Activated CD4-positive, alpha-beta T cell treated with anti-CD3 and anti-CD28 coated beads, Interleukin-10, Interleukin-2, amounts not matched to agents 100 ng/mL and 50 ng/mL, durations not matched to agents 16 hours and 8 hours (primary cell): ENCODE data around the gene KCNIP2.
A peak's percentile ranks its signal among the peaks of the same experiment; 100 is the strongest.

ENCODE experiments used
- DNase-seq: peaks from one replicate; pipeline ENCODE4 v3.0.0-alpha.2; 2020

KCNIP2 gene

GRCh38 chr10:101850749-101851148 lies 7.1 kb upstream of the KCNIP2 start:
- DNase-seq, result no peak

GRCh38 chr10:101848894-101849351 lies 5.3 kb upstream of the KCNIP2 start:
- DNase-seq, result no peak

DNA sequence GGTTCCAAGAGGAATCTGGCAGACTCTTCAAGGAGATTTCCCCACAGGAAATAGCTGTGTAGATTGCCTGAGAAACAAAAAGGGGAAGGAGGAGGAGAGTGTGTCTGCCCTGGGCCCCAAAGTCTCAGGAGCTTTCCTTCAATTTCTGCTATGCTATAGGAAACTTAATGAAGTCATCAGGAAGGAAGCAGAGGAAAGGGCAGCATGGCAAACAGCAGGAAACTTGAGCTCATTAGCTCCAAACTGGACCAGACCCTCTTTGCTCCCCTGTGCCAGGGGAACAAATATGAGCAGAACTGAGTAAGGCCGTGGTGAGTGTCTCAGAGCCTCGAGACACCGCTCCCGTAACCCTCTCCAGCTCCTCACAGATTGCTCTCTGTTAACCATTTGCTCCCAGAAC lies 4.8 kb upstream of the KCNIP2 start:
- no peak for DNase-seq

DNA sequence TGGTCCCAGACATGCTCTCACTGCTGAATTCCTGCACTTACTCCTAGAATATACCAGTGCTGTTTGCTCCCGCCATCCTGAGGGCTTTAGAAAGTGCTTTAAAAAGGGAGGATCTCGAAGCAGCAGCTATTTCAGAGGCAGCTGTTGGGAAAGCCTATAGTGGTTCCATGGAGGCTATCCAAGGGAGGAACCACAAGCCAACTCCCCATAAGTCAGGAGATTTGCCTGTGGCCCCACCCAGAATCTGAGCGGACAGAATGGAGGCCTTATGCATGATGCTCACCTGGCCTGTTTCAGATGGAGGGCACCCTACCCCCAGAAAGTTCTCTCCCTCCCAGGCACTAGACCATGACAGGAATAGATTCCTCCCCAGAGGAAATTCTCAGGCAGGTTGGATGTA lies 2.3 kb upstream of the KCNIP2 start:
- no peak for DNase-seq

DNA sequence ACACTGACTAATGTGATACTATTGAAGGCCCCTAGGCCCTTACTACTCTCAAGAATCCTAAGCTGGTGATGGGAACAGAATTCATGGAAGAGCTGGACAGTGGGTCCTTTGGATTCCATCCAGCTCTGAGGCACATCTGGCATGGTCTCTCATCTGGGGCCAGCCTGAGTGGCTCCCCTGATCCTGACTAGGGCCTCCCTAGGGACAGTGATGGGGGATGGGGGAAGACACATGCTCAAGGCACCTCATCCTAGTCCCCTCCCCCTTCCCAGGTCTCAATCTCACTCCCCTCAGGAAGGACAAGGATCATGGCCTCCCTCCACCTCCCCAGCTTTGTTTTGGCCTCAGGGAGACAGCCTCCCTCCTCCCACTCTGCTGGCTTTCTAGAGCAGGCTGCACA lies 1.8 kb downstream of the KCNIP2 start:
- DNase-seq, result no peak

GRCh38 chr10:101840741-101841453 lies 2.7 kb downstream of the KCNIP2 start:
- DNase-seq, result peak; percentile 88

DNA sequence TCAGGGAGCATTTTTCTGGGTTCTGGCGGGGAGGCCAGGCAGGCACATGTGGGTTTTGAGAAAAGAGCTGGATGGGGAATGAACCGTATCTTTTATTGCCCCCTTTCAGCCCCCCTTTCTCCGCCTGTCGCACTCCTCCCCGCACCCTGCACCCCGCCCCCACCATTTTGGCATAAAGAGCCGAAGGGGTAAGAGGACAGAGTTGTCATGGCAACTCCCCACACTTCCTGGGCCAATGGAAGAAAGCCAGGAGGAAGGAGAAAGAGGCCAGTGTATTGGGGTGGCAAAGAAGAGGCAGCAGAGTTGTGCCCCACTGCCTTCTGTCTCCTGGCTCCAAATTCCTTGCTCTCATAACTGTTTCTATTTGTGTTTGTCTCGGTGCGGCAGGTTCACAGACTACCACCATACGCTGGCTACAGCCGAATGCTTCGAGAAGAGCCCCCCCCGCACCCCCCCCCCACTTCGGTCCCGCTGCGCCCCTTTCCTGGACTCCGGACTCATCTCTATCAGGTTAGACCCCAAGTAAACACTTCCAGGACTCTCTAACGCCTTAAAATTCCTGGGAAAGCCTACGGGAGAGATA lies 3.4 kb downstream of the KCNIP2 start:
- peak; percentile 42 for DNase-seq

DNA sequence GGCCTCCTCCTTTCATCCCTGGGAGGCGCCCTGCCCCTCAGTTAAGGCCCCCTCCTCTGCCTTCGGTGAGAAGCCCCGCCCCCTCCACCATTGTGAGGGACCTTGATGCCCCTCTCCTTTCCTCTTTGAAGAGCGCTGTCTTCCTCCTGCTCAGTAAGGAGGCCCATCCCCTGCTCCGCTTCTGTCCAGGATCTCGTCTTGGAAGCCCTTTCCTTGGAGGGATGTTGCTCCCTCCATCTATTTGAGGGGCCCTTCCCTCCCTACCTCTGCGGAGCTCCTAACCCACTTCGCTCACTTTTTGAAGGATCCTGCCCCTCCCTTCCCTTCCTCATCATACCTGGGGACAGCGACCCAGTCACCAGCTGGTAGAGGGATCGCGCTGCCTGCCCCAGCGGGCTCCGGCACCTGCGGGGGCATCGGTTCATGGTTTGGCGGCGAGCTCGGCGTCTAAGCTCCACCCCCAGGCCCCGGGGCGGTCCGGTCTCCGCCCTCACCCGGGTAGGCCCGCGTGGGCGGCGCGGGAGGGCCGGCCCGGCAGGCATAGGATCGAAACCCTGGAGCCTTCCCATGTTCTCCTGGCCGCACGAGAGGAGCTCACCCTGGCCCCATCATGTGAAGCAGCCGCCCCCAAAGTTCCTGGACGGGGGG lies 4.1 kb downstream of the KCNIP2 start:
- peak; percentile 71 for DNase-seq

DNA sequence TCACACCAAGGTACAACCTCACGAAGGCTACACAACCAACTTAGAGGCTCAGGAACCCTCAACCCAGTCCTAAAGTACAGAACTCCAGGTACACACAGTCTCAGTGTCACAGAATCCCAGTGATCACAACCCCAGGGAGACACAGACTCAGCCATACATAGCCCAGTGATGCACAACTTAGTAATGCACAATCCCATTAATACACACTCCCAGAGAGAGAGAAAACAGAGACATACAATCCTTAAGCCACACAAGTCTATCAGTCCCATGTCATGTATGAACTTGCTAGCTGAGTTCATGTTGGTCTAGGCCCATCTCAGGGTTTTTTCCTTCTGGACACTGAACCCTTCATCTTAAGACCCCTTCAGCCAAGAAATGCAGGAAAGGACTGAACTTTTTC lies 4.6 kb downstream of the KCNIP2 start:
- no peak for DNase-seq

DNA sequence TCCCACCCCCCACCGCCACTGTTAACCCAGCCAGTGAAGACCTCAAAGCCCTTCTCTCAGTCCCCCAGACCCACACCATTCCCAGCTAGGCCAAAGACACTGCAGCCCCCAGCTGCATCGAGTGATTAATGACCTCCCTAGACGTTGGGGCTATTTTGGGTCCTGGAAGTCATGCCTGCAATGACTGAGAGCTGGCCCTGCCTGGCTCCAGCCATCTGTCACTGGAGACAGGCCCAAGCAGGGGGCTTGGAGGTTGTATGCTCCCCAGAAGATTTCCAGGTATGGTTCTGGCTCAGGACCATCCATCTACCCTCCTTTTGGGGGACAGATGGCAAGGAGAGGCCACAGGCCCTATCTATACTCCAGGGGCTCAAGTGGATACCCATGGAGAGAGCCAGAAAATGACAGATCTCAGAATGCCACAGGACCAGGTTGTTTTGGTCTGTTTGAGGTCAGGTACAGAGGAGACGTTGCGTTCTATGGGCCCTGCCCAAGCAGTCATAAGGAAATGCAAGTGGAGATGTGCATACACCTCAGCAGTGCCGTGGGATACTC lies 5.1 kb downstream of the KCNIP2 start:
- DNase-seq, result no peak

GRCh38 chr10:101837748-101838147 lies 5.9 kb downstream of the KCNIP2 start:
- no peak for DNase-seq

DNA sequence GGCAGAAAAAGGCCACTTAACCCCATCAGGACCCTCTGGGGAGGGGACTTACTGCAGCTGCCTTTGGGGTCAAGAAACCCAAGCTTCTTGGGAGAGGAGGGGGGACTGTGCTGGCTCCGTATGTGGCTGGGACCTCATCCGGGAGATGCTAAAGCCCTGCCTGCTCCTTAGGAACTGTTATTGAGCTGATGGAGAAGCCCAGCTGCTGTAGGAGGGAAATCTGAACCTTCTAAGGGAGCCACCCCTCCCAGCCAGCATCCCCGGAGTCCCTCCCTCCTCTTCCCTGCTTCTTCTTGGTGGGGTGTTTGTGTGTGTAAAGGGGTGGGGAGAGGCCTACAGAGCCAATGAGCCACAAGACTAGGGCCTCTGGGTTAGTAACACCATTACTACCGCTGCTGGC lies 8.2 kb downstream of the KCNIP2 start:
- DNase-seq, result no peak

DNA sequence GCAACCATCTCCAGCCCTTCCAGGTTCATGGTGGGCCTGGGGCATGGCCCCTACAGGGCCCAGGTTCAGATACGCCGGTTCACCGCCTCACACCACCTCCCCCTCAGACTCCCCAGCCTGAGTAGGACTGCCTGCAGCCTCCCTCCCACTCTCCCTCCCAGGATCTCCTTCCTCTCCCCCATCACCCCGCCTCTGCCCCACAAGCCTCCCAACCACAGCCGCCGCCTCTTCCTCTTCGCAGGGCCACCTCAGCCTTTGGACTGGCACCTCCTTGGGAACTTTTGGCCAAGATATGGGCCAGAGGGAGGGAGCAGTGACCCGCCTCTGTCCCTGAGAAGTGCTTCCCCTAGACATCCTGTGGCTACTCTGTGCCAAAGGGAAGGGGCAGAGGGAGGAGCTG lies 9.3 kb downstream of the KCNIP2 start:
- no peak for DNase-seq

- DNase-seq, result peak; percentile 26
Observed at GRCh38 chr10:101833466-101833865, 10.1 kb downstream of the KCNIP2 start.

- no peak for DNase-seq
Observed at GRCh38 chr10:101832325-101832771, 11.3 kb downstream of the KCNIP2 start.

DNA sequence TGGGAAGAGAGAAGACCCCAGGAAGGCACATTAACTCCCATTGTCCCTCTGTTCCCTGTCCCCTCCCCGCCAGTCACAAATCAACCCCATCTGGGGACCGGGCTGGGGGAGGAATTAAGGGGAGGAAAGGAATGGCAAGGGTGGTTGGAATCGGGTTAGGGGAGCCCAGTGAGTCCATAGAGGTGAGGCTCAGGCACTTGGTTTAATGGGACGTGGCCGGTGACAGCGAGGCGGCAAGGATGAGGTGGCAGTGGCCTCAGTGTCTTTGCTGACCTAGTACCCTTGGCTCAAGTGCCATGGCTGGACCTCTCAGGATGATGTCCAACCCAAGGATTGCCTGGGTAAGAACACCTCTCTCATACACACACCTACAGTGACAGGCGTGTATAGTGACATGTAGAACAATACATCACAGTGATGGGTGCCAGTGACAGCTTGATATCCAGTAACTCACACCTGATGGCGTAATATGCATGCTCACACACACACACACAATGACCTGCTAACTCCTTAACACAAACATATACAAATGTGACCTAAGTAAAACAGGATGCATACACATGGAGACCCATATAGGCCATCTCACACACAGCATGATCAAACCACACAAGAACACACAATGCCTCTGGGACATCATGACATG lies 12.3 kb downstream of the KCNIP2 start:
- DNase-seq, result no peak

GRCh38 chr10:101830322-101831168 lies 13.1 kb downstream of the KCNIP2 start:
- DNase-seq, result peak; percentile 93

- DNase-seq, result peak; percentile 72
Observed at GRCh38 chr10:101829561-101830315, 13.9 kb downstream of the KCNIP2 start.

DNA sequence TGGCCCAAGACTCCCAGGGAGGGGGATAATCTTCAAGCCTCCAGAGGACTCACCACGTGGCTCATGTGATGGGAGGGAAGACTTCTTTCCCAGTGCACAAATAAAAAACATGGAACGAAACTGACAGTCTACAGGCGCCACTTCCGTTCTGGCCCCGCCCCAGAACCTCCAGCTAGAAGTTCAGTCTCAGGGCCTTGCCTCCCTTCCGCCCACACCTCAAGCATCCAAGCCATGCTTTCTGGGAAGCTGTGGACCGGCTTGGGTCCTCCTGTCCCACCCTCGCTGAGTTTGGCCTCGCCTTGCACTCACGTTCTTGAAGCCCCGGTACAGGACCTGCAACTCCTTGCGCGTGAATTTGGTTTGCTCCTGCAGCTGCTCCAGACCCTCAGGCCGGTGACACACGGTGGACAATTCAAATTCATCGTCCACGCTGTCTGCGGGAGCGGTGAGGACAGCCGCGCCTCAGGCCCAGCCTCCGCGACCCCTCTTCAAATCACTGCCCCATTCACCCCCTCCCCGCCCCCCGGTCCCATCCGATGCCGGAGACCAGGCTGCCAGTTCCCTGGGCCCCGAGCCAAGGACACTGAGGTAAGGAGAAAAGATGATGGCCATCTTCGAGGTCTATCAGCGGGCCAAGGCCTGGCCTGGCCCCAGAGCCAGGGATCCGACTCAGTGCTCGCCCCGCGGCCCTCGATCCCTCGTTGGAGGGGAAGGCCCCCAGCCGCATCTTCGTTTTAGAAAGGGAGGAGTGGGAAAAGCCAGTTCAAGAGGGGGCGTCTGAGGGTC lies 14.6 kb downstream of the KCNIP2 start:
- DNase-seq, result no peak

DNA sequence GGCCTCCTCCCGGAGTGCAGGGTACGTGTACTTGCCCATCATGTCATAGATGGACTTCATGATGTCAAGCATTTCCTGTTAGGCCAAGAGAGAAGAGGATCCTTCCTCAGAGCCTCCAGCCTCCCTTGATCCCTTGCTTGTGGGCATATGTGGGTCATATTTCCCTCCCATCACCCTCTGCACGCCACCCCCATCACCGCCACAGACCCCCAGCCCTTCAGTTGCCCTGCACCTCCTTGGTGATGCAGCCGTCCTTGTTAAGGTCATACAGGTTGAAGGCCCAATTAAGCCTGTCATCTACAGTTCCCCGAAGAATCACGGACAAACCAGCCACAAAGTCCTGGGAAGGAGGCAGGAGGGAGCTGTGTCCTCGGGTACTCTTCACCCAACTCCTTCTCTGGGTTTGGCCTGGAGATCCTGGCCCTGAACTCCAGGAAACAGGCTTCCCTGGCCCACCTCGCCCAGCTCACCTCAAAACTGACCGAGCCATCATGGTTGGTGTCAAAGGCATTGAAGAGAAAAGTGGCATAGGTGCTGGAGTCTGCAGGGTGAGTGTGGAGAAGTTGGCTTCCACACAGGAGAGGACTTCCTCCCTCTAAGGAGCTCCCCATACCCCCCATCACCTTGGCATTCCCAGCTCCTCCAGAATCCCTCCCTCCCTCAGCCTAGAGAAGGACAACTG lies 15.5 kb downstream of the KCNIP2 start:
- no peak for DNase-seq
